Lung (tissue), 13 donors: Measurements from ENCODE around the gene NME3. TPM values are rescaled to one million over a fixed set of nuclear protein-coding genes. Genes with fewer than 3 reads are reported as not detected.
A peak's percentile ranks its signal among the peaks of the same experiment; 100 is the strongest.

Experiments
- ATAC-seq: fragments of 200-7000 bp; cut with Tn5 transposase; one replicate; pipeline ENCODE4 v1.9.1; 2020; ENCODE audit warnings: moderate number of reproducible peaks; ENCODE audit not compliant: insufficient read depth, low FRiP score
- DNase-seq, 3 donors: peaks; one replicate each; pipeline ENCODE4 v3.0.0-alpha.2; 2013 to 2017
- H3K27ac ChIP-seq, 2 donors: one replicate each; pipeline ENCODE4 v1.5.1; 2013; ENCODE audit warnings: mild to moderate bottlenecking in 2 of 2, moderate library complexity in 2 of 2, control low read depth in 1 of 2, inconsistent platforms in 1 of 2, low read depth in 1 of 2, low read length in 1 of 2
- H3K27me3 ChIP-seq, 3 donors: one replicate each; pipeline ENCODE4 v1.5.1; 2013; ENCODE audit warnings: low read length in 2 of 3; ENCODE audit not compliant: control insufficient read depth in 3 of 3, insufficient read depth in 3 of 3
- H3K36me3 ChIP-seq, 4 donors: one replicate each; pipeline ENCODE4 v1.5.1; 2013; ENCODE audit warnings: low read length in 4 of 4, mild to moderate bottlenecking in 1 of 4, moderate library complexity in 1 of 4; ENCODE audit not compliant: control insufficient read depth in 4 of 4, insufficient read depth in 4 of 4
- H3K4me1 ChIP-seq, 5 donors: one replicate each; pipeline ENCODE4 v1.5.1; 2013; ENCODE audit warnings: low read length in 5 of 5, mild to moderate bottlenecking in 2 of 5, moderate library complexity in 1 of 5; ENCODE audit not compliant: control insufficient read depth in 5 of 5, insufficient read depth in 5 of 5
- H3K4me3 ChIP-seq: one replicate; pipeline ENCODE4 v1.5.1; 2013; ENCODE audit warnings: mild to moderate bottlenecking, control low read depth, moderate library complexity
- H3K9ac ChIP-seq, 2 donors: one replicate each; pipeline ENCODE4 v1.5.1; 2013; ENCODE audit warnings: low read length in 2 of 2, control low read depth in 1 of 2; ENCODE audit not compliant: insufficient read depth in 1 of 2
- H3K9me3 ChIP-seq, 4 donors: one replicate each; pipeline ENCODE4 v1.5.1; 2013; ENCODE audit warnings: low read length in 3 of 4, mild to moderate bottlenecking in 1 of 4, moderate library complexity in 1 of 4; ENCODE audit not compliant: control insufficient read depth in 4 of 4, insufficient read depth in 3 of 4
- CTCF ChIP-seq: IDR thresholded peaks from 2 replicates; pipeline ENCODE4 v1.5.1; 2012; ENCODE audit warnings: mild to moderate bottlenecking; ENCODE audit errors: control extremely low read depth, extremely low read depth
- WGBS, 2 donors: extraction: QIAGEN DNeasy Blood & Tissue Kit; methylation state at CpG; one replicate each; pipeline ENCODE4 v1.1.7; 2013; 5-methylcytosine and 5-hydroxymethylcytosine counted together
- polyA plus RNA-seq, 2 donors: library from polyadenylated mRNA; stranded (reverse); fragments of 200-250 nt; gene quantifications; one replicate each; pipeline ENCODE4 v1.2.1, GENCODE V29; 2013
- small RNA-seq: library from RNA; depleted of rRNA; stranded (forward); fragments of <200 nt; gene quantifications from one replicate; pipeline ENCODE3, GENCODE V24; 2014; ENCODE audit warnings: low replicate concordance
- total RNA-seq, 2 donors: library from RNA; depleted of rRNA in 1 of 2; stranded (reverse); fragments of >200 nt in 1 of 2; gene quantifications; one replicate each; pipeline ENCODE4 v1.2.1, GENCODE V29; 2014 to 2021
- donor health status: control.
- donor health status: control.
- donor health status: Bipolar disorder and iron deficiency.
- donor health status: healthy.
- donor health status: DM: yes; HTN: yes; CAD: no.

The NME3 gene
- total and polyA plus RNA-seq, 4 donors, result 25.1 to 197 (median 66.9) TPM

GRCh38 chr16:1723450-1724147, 47.7 kb downstream of the NME3 start:
- 54 to 55% methylated on average over 6 of the region's 6 CpGs for WGBS, 2 donors
- Histone ChIP-seq H3K27me3 (no peaks in the 10 kb centered on the region), H3K9ac (no peak overlapping the region), H3K9me3 (no peaks in the 10 kb centered on the region), H3K27ac (no peak overlapping the region), H3K36me3 (peaks cover 3 to 30% (median 10%) of the 10 kb centered on the region in 4 donors), H3K4me1 (peaks cover 0 to 4% (median 0%) of the 10 kb centered on the region in 5 donors), H3K4me3 (no peak overlapping the region)
- ATAC-seq (no peak), DNase-seq (peak in 2 of 3 donors; percentile 12 to 22)
- TF ChIP-seq CTCF, result peak; percentile 45

- peaks cover 0 to 4% (median 0%) of the 10 kb centered on the region in 5 donors for H3K4me1 ChIP-seq
- H3K9me3 ChIP-seq, result no peaks in the 10 kb centered on the region
- DNase-seq, result no peak
- no peak overlapping the region for H3K27ac ChIP-seq
- peaks cover 3 to 11% (median 5%) of the 10 kb centered on the region in 4 donors for H3K36me3 ChIP-seq
- no peak overlapping the region for H3K9ac ChIP-seq
- no peak for ATAC-seq
- 92 to 95% methylated on average over 9 of the region's 9 CpGs for WGBS, 2 donors
- no peak for TF ChIP-seq CTCF
- H3K27me3 ChIP-seq, result no peaks in the 10 kb centered on the region
- no peak overlapping the region for H3K4me3 ChIP-seq
These were observed 50.0 kb downstream of the NME3 start for GRCh38 chr16:1721372-1721771.

Small RNA genes lying within 50 kb of the gene (small RNA-seq; reads per million reads assigned to genes)
- 0.06 reads per million for gene MIR3177

Other genes with a start within 250 kb of the NME3 start
- 10 to 100 TPM; 24.7 to 49.2 TPM for gene TMEM204, start 237.9 kb downstream of the NME3 start, total RNA-seq
- gene TMEM204, start 237.9 kb downstream of the NME3 start, polyA plus RNA-seq, result 100 to 1,000 TPM in 1 of 2 donors, 10 to 100 TPM in 1; 31.6 to 116 TPM
- 10 to 100 TPM; 42.4 to 48.5 TPM for gene IFT140, start 159.5 kb downstream of the NME3 start, total RNA-seq
- gene IFT140, start 159.5 kb downstream of the NME3 start, polyA plus RNA-seq, result 10 to 100 TPM; 13.6 to 24.8 TPM
- gene CRAMP1, start 159.2 kb downstream of the NME3 start, total RNA-seq, result 10 to 100 TPM; 16.3 to 20.4 TPM
- 1 to 10 TPM; 6.6 to 8.7 TPM for gene CRAMP1, start 159.2 kb downstream of the NME3 start, polyA plus RNA-seq
- 10 to 100 TPM; 53.4 to 71.9 TPM for gene JPT2, start 93.3 kb downstream of the NME3 start, total RNA-seq
- gene JPT2, start 93.3 kb downstream of the NME3 start, polyA plus RNA-seq, result 10 to 100 TPM; 28.7 to 49.7 TPM
- 10 to 100 TPM; 51.5 to 75.7 TPM for gene MAPK8IP3, start 65.3 kb downstream of the NME3 start, total RNA-seq
- gene MAPK8IP3, start 65.3 kb downstream of the NME3 start, polyA plus RNA-seq, result 10 to 100 TPM; 40.3 to 76.7 TPM
- 10 to 100 TPM; 10.0 to 30.2 TPM for gene EME2, start 1.3 kb upstream of the NME3 start, total RNA-seq
- 1 to 10 TPM; 8.6 to 9.5 TPM for gene EME2, start 1.3 kb upstream of the NME3 start, polyA plus RNA-seq
- 10 to 100 TPM; 40.1 to 90.7 TPM for gene MRPS34, start 1.6 kb upstream of the NME3 start, total RNA-seq
- gene MRPS34, start 1.6 kb upstream of the NME3 start, polyA plus RNA-seq, result 100 to 1,000 TPM; 110 TPM
- 10 to 100 TPM; 39.8 to 55.3 TPM for gene SPSB3, start 11.0 kb upstream of the NME3 start, total RNA-seq
- 10 to 100 TPM; 46.5 to 76.1 TPM for gene SPSB3, start 11.0 kb upstream of the NME3 start, polyA plus RNA-seq
- gene NUBP2, start 11.4 kb upstream of the NME3 start, total RNA-seq, result 10 to 100 TPM; 38.9 to 64.2 TPM
- gene NUBP2, start 11.4 kb upstream of the NME3 start, polyA plus RNA-seq, result 10 to 100 TPM; 67.1 to 70.2 TPM
- 1 to 10 TPM; 1.4 to 4.4 TPM for gene IGFALS, start 22.2 kb upstream of the NME3 start, total RNA-seq
- 1 to 10 TPM; 1.2 to 1.7 TPM for gene IGFALS, start 22.2 kb upstream of the NME3 start, polyA plus RNA-seq
- gene HAGH, start 55.3 kb upstream of the NME3 start, total RNA-seq, result 10 to 100 TPM; 51.2 to 69.3 TPM
- 10 to 100 TPM; 91.2 to 99.7 TPM for gene HAGH, start 55.3 kb upstream of the NME3 start, polyA plus RNA-seq
- 10 to 100 TPM; 24.5 to 26.8 TPM for gene FAHD1, start 55.7 kb upstream of the NME3 start, total RNA-seq
- gene FAHD1, start 55.7 kb upstream of the NME3 start, polyA plus RNA-seq, result 10 to 100 TPM; 17.2 to 32.1 TPM
- under 1 TPM in 1 of 2 donors, not detected in 1; 0.21 TPM for gene MEIOB, start 100.6 kb upstream of the NME3 start, total RNA-seq
- under 1 TPM in 1 of 2 donors, not detected in 1; 0.28 TPM for gene MEIOB, start 100.6 kb upstream of the NME3 start, polyA plus RNA-seq
- 1 to 10 TPM in 1 of 2 donors, under 1 TPM in 1; 0.40 to 5.9 TPM for gene HS3ST6, start 146.9 kb upstream of the NME3 start, total RNA-seq
- gene HS3ST6, start 146.9 kb upstream of the NME3 start, polyA plus RNA-seq, result 1 to 10 TPM in 1 of 2 donors, under 1 TPM in 1; 0.71 to 2.1 TPM
- gene MSRB1, start 171.7 kb upstream of the NME3 start, total RNA-seq, result 10 to 100 TPM; 11.1 to 52.1 TPM
- gene MSRB1, start 171.7 kb upstream of the NME3 start, polyA plus RNA-seq, result 100 to 1,000 TPM in 1 of 2 donors, 10 to 100 TPM in 1; 50.2 to 164 TPM
- gene RPL3L, start 183.1 kb upstream of the NME3 start, total RNA-seq, result not detected
- under 1 TPM; 0.01 to 0.04 TPM for gene RPL3L, start 183.1 kb upstream of the NME3 start, polyA plus RNA-seq
- 100 to 1,000 TPM; 107 to 124 TPM for gene NDUFB10, start 188.0 kb upstream of the NME3 start, total RNA-seq
- gene NDUFB10, start 188.0 kb upstream of the NME3 start, polyA plus RNA-seq, result 100 to 1,000 TPM; 139 to 187 TPM
- gene RPS2, start 193.3 kb upstream of the NME3 start, total RNA-seq, result 1,000 to 10,000 TPM; 1,331 to 2,412 TPM
- 1,000 to 10,000 TPM; 3,147 to 5,214 TPM for gene RPS2, start 193.3 kb upstream of the NME3 start, polyA plus RNA-seq
- gene RNF151, start 195.3 kb upstream of the NME3 start, total RNA-seq, result not detected
- gene RNF151, start 195.3 kb upstream of the NME3 start, polyA plus RNA-seq, result under 1 TPM in 1 of 2 donors, not detected in 1; 0.15 TPM
- 10 to 100 TPM; 23.9 to 35.4 TPM for gene TBL3, start 200.5 kb upstream of the NME3 start, total RNA-seq
- gene TBL3, start 200.5 kb upstream of the NME3 start, polyA plus RNA-seq, result 10 to 100 TPM; 52.8 to 58.8 TPM
- gene NOXO1, start 209.9 kb upstream of the NME3 start, total RNA-seq, result 1 to 10 TPM in 1 of 2 donors, under 1 TPM in 1; 0.28 to 4.5 TPM
- 1 to 10 TPM; 2.0 to 7.3 TPM for gene NOXO1, start 209.9 kb upstream of the NME3 start, polyA plus RNA-seq
- 10 to 100 TPM in 1 of 2 donors, 1 to 10 TPM in 1; 7.4 to 32.6 TPM for gene GFER, start 212.7 kb upstream of the NME3 start, total RNA-seq
- gene GFER, start 212.7 kb upstream of the NME3 start, polyA plus RNA-seq, result 10 to 100 TPM; 18.6 to 63.5 TPM
- gene SYNGR3, start 218.4 kb upstream of the NME3 start, total RNA-seq, result under 1 TPM; 0.40 to 0.46 TPM
- gene SYNGR3, start 218.4 kb upstream of the NME3 start, polyA plus RNA-seq, result under 1 TPM; 0.10 to 0.69 TPM
- gene ZNF598, start 238.3 kb upstream of the NME3 start, total RNA-seq, result 10 to 100 TPM; 13.9 to 49.8 TPM
- gene ZNF598, start 238.3 kb upstream of the NME3 start, polyA plus RNA-seq, result 10 to 100 TPM; 29.1 to 42.8 TPM
- gene NPW, start 248.2 kb upstream of the NME3 start, total RNA-seq, result 1 to 10 TPM in 1 of 2 donors, under 1 TPM in 1; 0.71 to 1.3 TPM
- gene NPW, start 248.2 kb upstream of the NME3 start, polyA plus RNA-seq, result under 1 TPM; 0.12 to 0.34 TPM